Measurements from ENCODE around the gene WDR45B.
"Not testable (repeated sequence)": the region's sequence is repeated elsewhere in the genome, so short reads cannot be mapped to it uniquely, and the experiment has no call there.

The WDR45B gene

GRCh38 chr17:82655523-82655922 is 7.3 kb upstream of the WDR45B start:
- TF ChIP-seq ESRRG (CRISPR knock-in tag; IDR thresholded peaks at IDR 0.05): no peak
- TF ChIP-seq POU6F1 (CRISPR knock-in tag; IDR thresholded peaks at IDR 0.05; ENCODE audit: borderline replicate concordance, low read depth): no peak
- no peak for TF ChIP-seq OSR1 (CRISPR knock-in tag; IDR thresholded peaks at IDR 0.05)
- no peak for TF ChIP-seq PPARA (CRISPR knock-in tag; IDR thresholded peaks at IDR 0.05; ENCODE audit: borderline replicate concordance)
- no peak for TF ChIP-seq ZNF565 (CRISPR knock-in tag; conservative IDR thresholded peaks at IDR 0.05; ENCODE audit: low read depth)
- no peak for ATAC-seq

GRCh38 chr17:82655038-82655479 is 6.8 kb upstream of the WDR45B start:
- no peak for TF ChIP-seq TCF4 (CRISPR knock-in tag; IDR thresholded peaks at IDR 0.05; ENCODE audit: borderline replicate concordance)
- no peak for TF ChIP-seq ZC3H10 (CRISPR knock-in tag; IDR thresholded peaks at IDR 0.05)
- no peak for ATAC-seq

- not testable (repeated sequence) for ATAC-seq
Observed at GRCh38 chr17:82654611-82655010, 6.4 kb upstream of the WDR45B start.

- ATAC-seq: no peak
- TF ChIP-seq CREB5 (CRISPR knock-in tag; IDR thresholded peaks at IDR 0.05; ENCODE audit: low read depth): no peak
- no peak for TF ChIP-seq PPARA (CRISPR knock-in tag; IDR thresholded peaks at IDR 0.05; ENCODE audit: borderline replicate concordance)
- TF ChIP-seq ZNF8 (CRISPR knock-in tag; IDR thresholded peaks at IDR 0.05): no peak
- TF ChIP-seq ESRRG (CRISPR knock-in tag; IDR thresholded peaks at IDR 0.05): no peak
- TF ChIP-seq RARB (CRISPR knock-in tag; IDR thresholded peaks at IDR 0.05): no peak
- no peak for TF ChIP-seq ISL1 (CRISPR knock-in tag; IDR thresholded peaks at IDR 0.05)
- no peak for TF ChIP-seq BACH2 (CRISPR knock-in tag; IDR thresholded peaks at IDR 0.05; ENCODE audit: borderline replicate concordance)
- TF ChIP-seq CSDC2 (CRISPR knock-in tag; IDR thresholded peaks at IDR 0.05): no peak
- TF ChIP-seq OSR1 (CRISPR knock-in tag; IDR thresholded peaks at IDR 0.05): no peak
- TF ChIP-seq ZFP30 (CRISPR knock-in tag; IDR thresholded peaks at IDR 0.05): no peak
- TF ChIP-seq TCF4 (CRISPR knock-in tag; IDR thresholded peaks at IDR 0.05; ENCODE audit: borderline replicate concordance): no peak
- TF ChIP-seq GLIS3 (CRISPR knock-in tag; IDR thresholded peaks at IDR 0.05): no peak
- TF ChIP-seq ZNF565 (CRISPR knock-in tag; conservative IDR thresholded peaks at IDR 0.05; ENCODE audit: low read depth): no peak
- no peak for TF ChIP-seq PATZ1 (CRISPR knock-in tag; IDR thresholded peaks at IDR 0.05; ENCODE audit: borderline replicate concordance)
- no peak for TF ChIP-seq ZC3H10 (CRISPR knock-in tag; IDR thresholded peaks at IDR 0.05)
- TF ChIP-seq CSRNP3 (CRISPR knock-in tag; IDR thresholded peaks at IDR 0.05): no peak
- TF ChIP-seq ARNTL (CRISPR knock-in tag; IDR thresholded peaks at IDR 0.05; ENCODE audit: borderline replicate concordance, low read depth): no peak
- no peak for TF ChIP-seq ZFP3 (CRISPR knock-in tag; IDR thresholded peaks at IDR 0.05)
Observed at GRCh38 chr17:82653651-82654528, 5.6 kb upstream of the WDR45B start.

GRCh38 chr17:82650723-82651122 is 2.5 kb upstream of the WDR45B start:
- no peak for ATAC-seq
- TF ChIP-seq ZNF565 (CRISPR knock-in tag; conservative IDR thresholded peaks at IDR 0.05; ENCODE audit: low read depth): no peak
- no peak for TF ChIP-seq ESRRG (CRISPR knock-in tag; IDR thresholded peaks at IDR 0.05)
- no peak for TF ChIP-seq ZFP3 (CRISPR knock-in tag; IDR thresholded peaks at IDR 0.05)
- no peak for TF ChIP-seq TOX (CRISPR knock-in tag; IDR thresholded peaks at IDR 0.05; ENCODE audit: borderline replicate concordance)
- no peak for TF ChIP-seq TCF4 (CRISPR knock-in tag; IDR thresholded peaks at IDR 0.05; ENCODE audit: borderline replicate concordance)
- no peak for TF ChIP-seq SNAI2 (CRISPR knock-in tag; IDR thresholded peaks at IDR 0.05)
- TF ChIP-seq PATZ1 (CRISPR knock-in tag; IDR thresholded peaks at IDR 0.05; ENCODE audit: borderline replicate concordance): no peak
- no peak for TF ChIP-seq ZC3H10 (CRISPR knock-in tag; IDR thresholded peaks at IDR 0.05)
